Transverse colon (tissue), 4 donors: ENCODE results near the gene USP37. TPM values are rescaled to one million over a fixed set of nuclear protein-coding genes. Genes with fewer than 3 reads are reported as not detected.

Source experiments
- DNase-seq: peaks from one replicate; pipeline ENCODE4 v3.0.0-alpha.2; 2019
- H3K27ac ChIP-seq, 4 donors: fragments of 200-600 bp; sonication (generic); 2 replicates each; pipeline ENCODE4 v1.5.1; 2016 to 2018; ENCODE audit warnings: inconsistent platforms in 4 of 4
- H3K27me3 ChIP-seq: fragments of 200-600 bp; sonication (generic); 2 replicates; pipeline ENCODE4 v1.5.1; 2017; ENCODE audit warnings: inconsistent platforms
- H3K36me3 ChIP-seq, 4 donors: fragments of 200-600 bp; sonication (generic); 2 replicates each; pipeline ENCODE4 v1.5.1; 2017 to 2019; ENCODE audit warnings: inconsistent platforms in 4 of 4
- H3K4me1 ChIP-seq, 4 donors: fragments of 200-600 bp; sonication (generic); 2 replicates each; pipeline ENCODE4 v1.5.1; 2017 to 2020; ENCODE audit warnings: inconsistent platforms in 4 of 4
- H3K4me3 ChIP-seq, 4 donors: fragments of 200-600 bp; sonication (generic); 1 replicate in 1 of 4; 2 replicates in 3 of 4; pipeline versions ENCODE4 v1.5.1 to v1.6.1; 2017 to 2019; ENCODE audit warnings: inconsistent platforms in 4 of 4
- H3K9me3 ChIP-seq, 2 donors: fragments of 200-600 bp; sonication (generic); 2 replicates each; pipeline ENCODE4 v1.5.1; 2017 to 2019; ENCODE audit warnings: inconsistent platforms in 2 of 2
- EP300 ChIP-seq: sonication (generic); formaldehyde crosslinking; IDR thresholded peaks from one replicate; pipeline ENCODE4 v1.6.1; 2017; ENCODE audit warnings: antibody characterized with exemption, low read depth
- POLR2A ChIP-seq: fragments of 450-650 bp; IDR thresholded peaks from one replicate; pipeline ENCODE4 v1.6.1; 2016; ENCODE audit warnings: antibody characterized with exemption, mild to moderate bottlenecking, moderate library complexity
- POLR2AphosphoS5 ChIP-seq, 3 donors: sonication (generic); formaldehyde crosslinking; IDR thresholded peaks; one replicate each; pipeline ENCODE4 v1.6.1; 2016; ENCODE audit warnings: antibody characterized with exemption in 3 of 3
- WGBS, 2 donors: methylation state at CpG; one replicate each; pipeline ENCODE4 v1.1.5; 2018; ENCODE audit warnings: low coverage in 1 of 2; 5-methylcytosine and 5-hydroxymethylcytosine counted together
- in situ Hi-C, 4 donors: fragments of 200-750 bp; cut with MboI; loops; one replicate each; pipeline versions ENCODE4 v1.15.0 to v1.15.1; 2017; ENCODE audit warnings: low sequenced_read_pairs in 3 of 4, low pct_ligation_motif_present in 1 of 4, low pct_unique_long_range_greater_than_20kb in 1 of 4
- intact Hi-C: fragments of 100-400 bp; cut with DNase I; formaldehyde crosslinking; loops from one replicate; pipeline ENCODE4 v1.15.1; 2023; ENCODE audit warnings: low total_unique reads
- total RNA-seq, 4 donors: library from RNA; depleted of rRNA; stranded (reverse); fragments of >200 nt; gene quantifications; one replicate each; pipeline ENCODE4 v1.1.0, GENCODE V29; 2016
- TF ChIP-seq, protein P1 (sequence below), 5 experiments: fragments of 200-600 bp in 3 of 5; fragments of 450-650 bp in 2 of 5; sonication (generic) in 3 of 5; IDR thresholded peaks; 1 replicate in 2 of 5; 2 replicates in 3 of 5; pipeline ENCODE4 v1.5.1; 2016 to 2017; ENCODE audit warnings: antibody characterized with exemption in 5 of 5, inconsistent platforms in 3 of 5, mild to moderate bottlenecking in 2 of 5, moderate library complexity in 1 of 5

The USP37 gene
- total RNA-seq, 4 donors from 2014 or later, result 1.4 to 15.7 (median 8.1) TPM

DNA sequence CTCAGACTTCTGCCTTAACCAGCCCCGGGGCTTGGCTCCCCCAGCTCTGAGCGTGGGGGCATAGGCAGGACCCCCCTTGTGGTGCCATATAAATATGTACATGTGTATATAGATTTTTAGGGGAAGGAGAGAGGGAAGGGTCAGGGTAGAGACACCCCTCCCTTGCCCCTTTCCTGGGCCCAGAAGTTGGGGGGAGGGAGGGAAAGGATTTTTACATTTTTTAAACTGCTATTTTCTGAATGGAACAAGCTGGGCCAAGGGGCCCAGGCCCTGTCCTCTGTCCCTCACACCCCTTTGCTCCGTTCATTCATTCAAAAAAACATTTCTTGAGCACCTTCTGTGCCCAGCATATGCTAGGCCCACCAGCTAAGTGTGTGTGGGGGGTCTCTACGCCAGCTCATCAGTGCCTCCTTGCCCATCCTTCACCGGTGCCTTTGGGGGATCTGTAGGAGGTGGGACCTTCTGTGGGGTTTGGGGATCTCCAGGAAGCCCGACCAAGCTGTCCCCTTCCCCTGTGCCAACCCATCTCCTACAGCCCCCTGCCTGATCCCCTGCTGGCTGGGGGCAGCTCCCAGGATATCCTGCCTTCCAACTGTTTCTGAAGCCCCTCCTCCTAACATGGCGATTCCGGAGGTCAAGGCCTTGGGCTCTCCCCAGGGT is 162.9 kb downstream of the USP37 start:
- WGBS, 2 donors, result 66% methylated on average over 8 of the region's 8 CpGs; no CpG with 5 or more reads in 1 of the 2 donors
- intact Hi-C loops, result no loop called here
- DNase-seq, result no peak
- peaks cover 0 to 28% (median 7%) of the 10 kb centered on the region in 4 donors for H3K36me3 ChIP-seq
- TF ChIP-seq, protein P1, sequence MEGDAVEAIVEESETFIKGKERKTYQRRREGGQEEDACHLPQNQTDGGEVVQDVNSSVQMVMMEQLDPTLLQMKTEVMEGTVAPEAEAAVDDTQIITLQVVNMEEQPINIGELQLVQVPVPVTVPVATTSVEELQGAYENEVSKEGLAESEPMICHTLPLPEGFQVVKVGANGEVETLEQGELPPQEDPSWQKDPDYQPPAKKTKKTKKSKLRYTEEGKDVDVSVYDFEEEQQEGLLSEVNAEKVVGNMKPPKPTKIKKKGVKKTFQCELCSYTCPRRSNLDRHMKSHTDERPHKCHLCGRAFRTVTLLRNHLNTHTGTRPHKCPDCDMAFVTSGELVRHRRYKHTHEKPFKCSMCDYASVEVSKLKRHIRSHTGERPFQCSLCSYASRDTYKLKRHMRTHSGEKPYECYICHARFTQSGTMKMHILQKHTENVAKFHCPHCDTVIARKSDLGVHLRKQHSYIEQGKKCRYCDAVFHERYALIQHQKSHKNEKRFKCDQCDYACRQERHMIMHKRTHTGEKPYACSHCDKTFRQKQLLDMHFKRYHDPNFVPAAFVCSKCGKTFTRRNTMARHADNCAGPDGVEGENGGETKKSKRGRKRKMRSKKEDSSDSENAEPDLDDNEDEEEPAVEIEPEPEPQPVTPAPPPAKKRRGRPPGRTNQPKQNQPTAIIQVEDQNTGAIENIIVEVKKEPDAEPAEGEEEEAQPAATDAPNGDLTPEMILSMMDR (IDR thresholded peaks at IDR 0.05), result no peak
- no peak for TF ChIP-seq POLR2AphosphoS5 (IDR thresholded peaks at IDR 0.05)
- TF ChIP-seq POLR2A, result no peak
- no peak for TF ChIP-seq EP300
- H3K4me1 ChIP-seq, result peaks cover 27 to 60% (median 44%) of the 10 kb centered on the region in 4 donors
- H3K27ac ChIP-seq, result peak overlapping the region; percentile 89 to 98 (median 92)
- H3K9me3 ChIP-seq, result no peaks in the 10 kb centered on the region
- peak overlapping the region in 1 of 4 donors; percentile 42 for H3K4me3 ChIP-seq
- no peaks in the 10 kb centered on the region for H3K27me3 ChIP-seq
- in situ Hi-C loops, result no loop called here

DNA sequence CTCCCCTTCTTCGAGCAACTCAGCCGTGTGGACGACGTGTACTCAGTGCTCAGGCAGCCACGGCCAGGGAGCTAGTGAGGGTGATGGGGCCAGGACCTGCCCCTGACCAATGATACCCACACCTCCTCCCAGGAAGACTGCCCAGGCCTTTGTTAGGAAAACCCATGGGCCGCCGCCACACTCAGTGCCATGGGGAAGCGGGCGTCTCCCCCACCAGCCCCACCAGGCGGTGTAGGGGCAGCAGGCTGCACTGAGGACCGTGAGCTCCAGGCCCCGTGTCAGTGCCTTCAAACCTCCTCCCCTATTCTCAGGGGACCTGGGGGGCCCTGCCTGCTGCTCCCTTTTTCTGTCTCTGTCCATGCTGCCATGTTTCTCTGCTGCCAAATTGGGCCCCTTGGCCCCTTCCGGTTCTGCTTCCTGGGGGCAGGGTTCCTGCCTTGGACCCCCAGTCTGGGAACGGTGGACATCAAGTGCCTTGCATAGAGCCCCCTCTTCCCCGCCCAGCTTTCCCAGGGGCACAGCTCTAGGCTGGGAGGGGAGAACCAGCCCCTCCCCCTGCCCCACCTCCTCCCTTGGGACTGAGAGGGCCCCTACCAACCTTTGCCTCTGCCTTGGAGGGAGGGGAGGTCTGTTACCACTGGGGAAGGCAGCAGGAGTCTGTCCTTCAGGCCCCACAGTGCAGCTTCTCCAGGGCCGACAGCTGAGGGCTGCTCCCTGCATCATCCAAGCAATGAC is 163.6 kb downstream of the USP37 start:
- no peak overlapping the region for H3K4me3 ChIP-seq
- H3K36me3 ChIP-seq, result peaks cover 0 to 28% (median 7%) of the 10 kb centered on the region in 4 donors
- H3K27me3 ChIP-seq, result no peaks in the 10 kb centered on the region
- peaks cover 27 to 60% (median 44%) of the 10 kb centered on the region in 4 donors for H3K4me1 ChIP-seq
- 73% methylated on average over 16 of the region's 16 CpGs; no CpG with 5 or more reads in 1 of the 2 donors for WGBS, 2 donors
- no peaks in the 10 kb centered on the region for H3K9me3 ChIP-seq
- in situ Hi-C loops, result no loop called here
- intact Hi-C loops, result no loop called here
- no peak for DNase-seq
- TF ChIP-seq EP300 (no peak), POLR2A (no peak), POLR2AphosphoS5 (IDR thresholded peaks at IDR 0.05) (no peak)
- TF ChIP-seq, protein P1 (IDR thresholded peaks at IDR 0.05), result no peak
- peak overlapping the region; percentile 89 to 98 (median 92) for H3K27ac ChIP-seq

DNA sequence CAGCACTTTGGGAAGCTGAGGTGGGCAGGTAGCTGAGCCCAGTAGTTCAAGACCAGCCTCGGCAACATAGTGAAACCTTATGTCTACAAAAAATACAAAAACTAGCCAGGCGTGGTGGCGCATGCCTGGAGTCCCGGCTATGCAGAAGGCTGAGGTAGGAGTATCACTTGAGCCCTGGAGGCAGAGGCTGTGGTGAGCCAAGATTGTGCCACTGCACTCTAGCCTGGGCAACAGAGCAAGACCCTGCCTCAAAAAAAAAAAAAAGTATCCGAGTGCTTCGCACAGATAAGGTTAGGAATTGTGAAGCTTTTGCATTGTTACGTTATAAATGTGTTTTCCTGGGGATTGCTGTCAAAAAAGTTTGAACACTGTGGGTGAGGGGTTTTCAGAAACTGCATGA is 164.3 kb downstream of the USP37 start:
- peaks cover 27 to 60% (median 47%) of the 10 kb centered on the region in 4 donors for H3K4me1 ChIP-seq
- H3K36me3 ChIP-seq, result peaks cover 0 to 28% (median 7%) of the 10 kb centered on the region in 4 donors

More for the DNA sequence above, 164.3 kb downstream of the USP37 start:
- H3K4me3 ChIP-seq, result no peak overlapping the region
- no peaks in the 10 kb centered on the region for H3K27me3 ChIP-seq
- TF ChIP-seq EP300 (no peak), POLR2AphosphoS5 (IDR thresholded peaks at IDR 0.05) (no peak), POLR2A (no peak)
- TF ChIP-seq, protein P1 (IDR thresholded peaks at IDR 0.05), result no peak
- H3K9me3 ChIP-seq, result no peaks in the 10 kb centered on the region
- in situ Hi-C loops, result no loop called here
- intact Hi-C loops, result no loop called here
- peak overlapping the region in 1 of 4 donors; percentile 98 for H3K27ac ChIP-seq
- no peak for DNase-seq
- 73 to 77% methylated on average over 6 to 7 of the region's 7 CpGs for WGBS, 2 donors
